ENCODE data around the gene AGAP2.

DNA sequence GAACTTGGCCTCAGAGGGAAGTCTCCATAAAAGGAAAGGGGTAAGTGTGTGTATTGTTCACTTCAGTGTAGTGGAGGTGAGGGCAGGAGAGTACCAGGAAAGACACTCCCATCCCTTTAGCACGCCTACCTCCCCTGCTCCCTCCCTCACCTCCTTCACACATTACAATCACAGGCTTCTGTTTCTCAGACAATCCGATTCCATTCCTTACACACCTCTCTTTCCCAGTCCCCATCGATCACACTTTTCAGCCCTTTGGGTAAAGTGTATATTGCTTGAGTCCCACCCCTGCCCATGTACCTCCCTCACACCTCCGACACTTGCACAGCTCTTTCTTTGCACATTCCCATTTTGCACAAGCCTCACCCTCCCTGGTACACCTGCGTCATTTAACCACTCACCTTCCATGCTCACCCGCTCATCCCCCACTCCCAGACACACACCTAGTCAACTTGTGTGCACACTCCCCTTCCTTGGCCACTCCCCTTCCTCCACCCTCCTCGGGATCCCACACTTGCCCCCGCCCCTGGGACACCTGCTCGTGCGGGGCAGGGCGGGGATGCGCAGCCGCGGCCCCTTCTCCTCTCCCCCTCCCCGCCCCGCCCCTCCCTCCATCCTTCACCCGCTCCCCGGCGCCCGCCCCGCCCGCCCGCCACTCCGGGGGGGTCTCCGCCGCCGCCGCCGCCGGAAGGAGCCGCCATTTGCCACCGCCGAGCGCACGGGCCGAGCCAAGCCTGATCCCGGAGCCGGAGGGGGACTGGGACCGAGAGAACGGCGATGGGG, 16.1 kb upstream of the AGAP2 start, which contains the start of gene MARCHF9:
- TF ChIP-seq, protein P1, sequence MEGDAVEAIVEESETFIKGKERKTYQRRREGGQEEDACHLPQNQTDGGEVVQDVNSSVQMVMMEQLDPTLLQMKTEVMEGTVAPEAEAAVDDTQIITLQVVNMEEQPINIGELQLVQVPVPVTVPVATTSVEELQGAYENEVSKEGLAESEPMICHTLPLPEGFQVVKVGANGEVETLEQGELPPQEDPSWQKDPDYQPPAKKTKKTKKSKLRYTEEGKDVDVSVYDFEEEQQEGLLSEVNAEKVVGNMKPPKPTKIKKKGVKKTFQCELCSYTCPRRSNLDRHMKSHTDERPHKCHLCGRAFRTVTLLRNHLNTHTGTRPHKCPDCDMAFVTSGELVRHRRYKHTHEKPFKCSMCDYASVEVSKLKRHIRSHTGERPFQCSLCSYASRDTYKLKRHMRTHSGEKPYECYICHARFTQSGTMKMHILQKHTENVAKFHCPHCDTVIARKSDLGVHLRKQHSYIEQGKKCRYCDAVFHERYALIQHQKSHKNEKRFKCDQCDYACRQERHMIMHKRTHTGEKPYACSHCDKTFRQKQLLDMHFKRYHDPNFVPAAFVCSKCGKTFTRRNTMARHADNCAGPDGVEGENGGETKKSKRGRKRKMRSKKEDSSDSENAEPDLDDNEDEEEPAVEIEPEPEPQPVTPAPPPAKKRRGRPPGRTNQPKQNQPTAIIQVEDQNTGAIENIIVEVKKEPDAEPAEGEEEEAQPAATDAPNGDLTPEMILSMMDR (IDR thresholded peaks at IDR 0.05; ENCODE audit: insufficient read depth, low read depth, low read length), result no peak
- TF ChIP-seq EZH2 (IDR thresholded peaks at IDR 0.05; ENCODE audit: insufficient read depth, low read length), result no peak
